H1 (cell line): Measurements from ENCODE around the gene SOCS7. TPM values are rescaled to one million over a fixed set of nuclear protein-coding genes. Genes with fewer than 3 reads are reported as not detected.

Experiments
- CTCF ChIA-PET: fragments of 300-600 bp; sonication (Branson Sonifier 250); formaldehyde crosslinking; loops from one replicate; lab custom pipeline; 2021; ENCODE audit not compliant: partially characterized antibody; lab: Charles Lee
- POLR2A ChIA-PET: fragments of 300-600 bp; sonication (Branson Sonifier 250); formaldehyde crosslinking; loops from one replicate; lab custom pipeline; 2021; ENCODE audit warnings: inconsistent platforms; ENCODE audit not compliant: partially characterized antibody; lab: Charles Lee
- DNase-seq, 2 experiments: peaks; one replicate each; pipeline versions ENCODE4 v3.0.0 to v3.0.0-alpha.2; 2010 to 2022; ENCODE audit warnings: low spot score in 2 of 2, low read depth in 1 of 2, mixed read lengths in 1 of 2
- FAIRE-seq: peaks from 2 replicates; lab custom pipeline; 2011; peaks lifted over from hg19 to GRCh38; lab: Jason Lieb, UNC
- H2AFZ ChIP-seq: 2 replicates; pipeline ENCODE4 v1.8.1; 2012; ENCODE audit warnings: low read length, inconsistent platforms
- H2AK5ac ChIP-seq: 2 replicates; pipeline ENCODE4 v1.6.1; 2013; ENCODE audit warnings: low read depth, low read length
- H2BK120ac ChIP-seq: replicated peaks from 2 replicates; pipeline ENCODE3; 2013; ENCODE audit warnings: low read depth, low read length, inconsistent platforms
- H2BK12ac ChIP-seq: 2 replicates; pipeline ENCODE4 v1.6.1; 2013; ENCODE audit warnings: low read depth, low read length
- H2BK15ac ChIP-seq: 2 replicates; pipeline ENCODE4 v1.6.1; 2013; ENCODE audit warnings: low read length
- H2BK20ac ChIP-seq: 2 replicates; pipeline ENCODE4 v1.6.1; 2013; ENCODE audit warnings: low read length
- H2BK5ac ChIP-seq: 2 replicates; pipeline ENCODE4 v1.6.1; 2013; ENCODE audit warnings: low read depth, low read length
- H3K14ac ChIP-seq: 2 replicates; pipeline ENCODE4 v1.6.1; 2013; ENCODE audit warnings: inconsistent platforms; ENCODE audit not compliant: insufficient read length
- H3K18ac ChIP-seq: 2 replicates; pipeline ENCODE4 v1.6.1; 2013; ENCODE audit warnings: low read length; ENCODE audit errors: extremely low read depth
- H3K23ac ChIP-seq: 2 replicates; pipeline ENCODE4 v1.6.1; 2013; ENCODE audit warnings: inconsistent platforms; ENCODE audit not compliant: insufficient read length
- H3K23me2 ChIP-seq: 2 replicates; pipeline ENCODE4 v1.6.1; 2013; ENCODE audit warnings: low read depth, low read length
- H3K27ac ChIP-seq: 2 replicates; pipeline ENCODE4 v1.6.1; 2011; ENCODE audit warnings: low read depth, low read length, inconsistent platforms
- H3K27me3 ChIP-seq, 4 experiments: replicated peaks in 1 of 4; 1 replicate in 1 of 4; 2 replicates in 3 of 4; pipeline versions ENCODE4 v1.6.1 to v1.8.1; 2011 to 2013; ENCODE audit warnings: low read length in 3 of 4, mild to moderate bottlenecking in 3 of 4, inconsistent platforms in 2 of 4, mixed read lengths in 2 of 4, moderate library complexity in 1 of 4; ENCODE audit not compliant: control insufficient read depth in 3 of 4, insufficient read depth in 3 of 4; ENCODE audit errors: extremely low read depth in 1 of 4
- H3K36me3 ChIP-seq, 4 experiments: 2 replicates each; pipeline versions ENCODE4 v1.6.1 to v1.8.1; 2011 to 2013; ENCODE audit warnings: mild to moderate bottlenecking in 4 of 4, low read length in 3 of 4, moderate library complexity in 2 of 4, control low read depth in 1 of 4, inconsistent platforms in 1 of 4; ENCODE audit not compliant: insufficient read depth in 4 of 4, control insufficient read depth in 2 of 4
- H3K4ac ChIP-seq: replicated peaks from 2 replicates; pipeline ENCODE3; 2013; ENCODE audit warnings: low read length, low read depth, mixed read lengths, inconsistent platforms; ENCODE audit not compliant: insufficient read length
- H3K4me1 ChIP-seq, 4 experiments: replicated peaks in 1 of 4; 1 replicate in 1 of 4; 2 replicates in 3 of 4; pipeline versions ENCODE4 v1.6.1 to v1.8.1; 2011 to 2013; ENCODE audit warnings: low read length in 3 of 4, inconsistent platforms in 2 of 4, mixed read lengths in 1 of 4; ENCODE audit not compliant: insufficient read depth in 4 of 4, control insufficient read depth in 3 of 4
- H3K4me2 ChIP-seq, 2 experiments: 2 replicates each; pipeline versions ENCODE4 v1.6.1 to v1.8.1; 2011 to 2013; ENCODE audit warnings: low read depth in 2 of 2, low read length in 2 of 2, control low read depth in 1 of 2, inconsistent platforms in 1 of 2, mild to moderate bottlenecking in 1 of 2; ENCODE audit not compliant: insufficient read depth in 1 of 2
- H3K4me3 ChIP-seq, 4 experiments: fragments of 200-600, 300-600 bp in 1 of 4; sonication (generic), shearing (Covaris generic), sonication (Bioruptor Twin) in 1 of 4; 2 replicates each; pipeline versions ENCODE4 v1.5.1 to v1.8.1; 2011 to 2016; ENCODE audit warnings: low read length in 4 of 4, low read depth in 3 of 4, control low read depth in 2 of 4, inconsistent platforms in 2 of 4, mild to moderate bottlenecking in 2 of 4, mixed read lengths in 1 of 4, moderate library complexity in 1 of 4; ENCODE audit not compliant: insufficient read depth in 2 of 4; ENCODE audit errors: extremely low read depth in 1 of 4
- H3K56ac ChIP-seq: replicated peaks from 2 replicates; pipeline ENCODE3; 2013; ENCODE audit warnings: low read depth, mild to moderate bottlenecking, mixed read lengths, low read length, inconsistent platforms; ENCODE audit not compliant: insufficient read length
- H3K79me1 ChIP-seq: 2 replicates; pipeline ENCODE4 v1.6.1; 2013; ENCODE audit warnings: low read depth, low read length, control low read depth
- H3K79me2 ChIP-seq, 2 experiments: 2 replicates each; pipeline versions ENCODE4 v1.6.1 to v1.8.1; 2012 to 2013; ENCODE audit warnings: low read length in 2 of 2, mild to moderate bottlenecking in 2 of 2, inconsistent platforms in 1 of 2; ENCODE audit not compliant: insufficient read depth in 2 of 2, control insufficient read depth in 1 of 2
- H3K9ac ChIP-seq, 4 experiments: replicated peaks in 1 of 4; 1 replicate in 1 of 4; 2 replicates in 3 of 4; pipeline versions ENCODE4 v1.6.1 to v1.8.1; 2011 to 2013; ENCODE audit warnings: low read depth in 3 of 4, low read length in 3 of 4, control low read depth in 2 of 4, mild to moderate bottlenecking in 2 of 4, moderate library complexity in 2 of 4, inconsistent platforms in 1 of 4; ENCODE audit errors: extremely low read depth in 1 of 4
- H3K9me3 ChIP-seq, 2 experiments: 2 replicates each; pipeline versions ENCODE4 v1.6.1 to v1.8.1; 2012 to 2013; ENCODE audit warnings: mild to moderate bottlenecking in 2 of 2, moderate library complexity in 2 of 2, control low read depth in 1 of 2, inconsistent platforms in 1 of 2, low read depth in 1 of 2, low read length in 1 of 2, mixed read lengths in 1 of 2; ENCODE audit not compliant: insufficient read depth in 2 of 2
- H4K20me1 ChIP-seq, 2 experiments: replicated peaks in 1 of 2; 2 replicates each; pipeline versions ENCODE3 to v1.8.1; 2011 to 2013; ENCODE audit warnings: inconsistent platforms in 2 of 2, low read length in 2 of 2, mild to moderate bottlenecking in 1 of 2; ENCODE audit not compliant: insufficient read depth in 2 of 2, control insufficient read depth in 1 of 2
- H4K5ac ChIP-seq: 2 replicates; pipeline ENCODE4 v1.6.1; 2013; ENCODE audit warnings: low read length, low read depth, mixed read lengths, inconsistent platforms; ENCODE audit not compliant: insufficient read length
- H4K8ac ChIP-seq: 2 replicates; pipeline ENCODE4 v1.8.0; 2013; ENCODE audit warnings: mild to moderate bottlenecking, moderate library complexity, low read length, inconsistent platforms; ENCODE audit not compliant: insufficient read depth; ENCODE audit errors: extremely low read depth
- H4K91ac ChIP-seq: replicated peaks from 2 replicates; pipeline ENCODE3; 2013; ENCODE audit warnings: low read length, mixed read lengths, inconsistent platforms; ENCODE audit not compliant: insufficient read length
- BACH1 ChIP-seq: IDR thresholded peaks from 2 replicates; pipeline ENCODE4 v1.6.1; 2012; ENCODE audit warnings: low read length, improper control_type of control experiment
- BRCA1 ChIP-seq: IDR thresholded peaks from 2 replicates; pipeline ENCODE4 v1.6.1; 2012; ENCODE audit warnings: low read depth, low read length, improper control_type of control experiment
- CBX8 ChIP-seq: fragments of 300-800, 300-1000 bp; sonication (generic); IDR thresholded peaks from 2 replicates; pipeline ENCODE4 v1.7.1; 2016; ENCODE audit warnings: low read depth, low read length, borderline replicate concordance
- CEBPB ChIP-seq: IDR thresholded peaks from 2 replicates; pipeline ENCODE4 v1.6.1; 2012; ENCODE audit warnings: low read depth, low read length
- CTBP2 ChIP-seq: IDR thresholded peaks from 2 replicates; pipeline ENCODE4 v1.7.0; 2011; ENCODE audit warnings: borderline replicate concordance, mild to moderate bottlenecking, moderate library complexity, mixed read lengths, low read length; ENCODE audit not compliant: insufficient read depth, insufficient read length
- JUN ChIP-seq: IDR thresholded peaks from 2 replicates; pipeline ENCODE4 v1.6.1; 2011; ENCODE audit warnings: low read depth, mild to moderate bottlenecking, improper control_type of control experiment, low read length
- JUND ChIP-seq: IDR thresholded peaks from 2 replicates; pipeline ENCODE4 v1.6.1; 2011; ENCODE audit warnings: mild to moderate bottlenecking, improper control_type of control experiment, low read length
- MAFK ChIP-seq: IDR thresholded peaks from 2 replicates; pipeline ENCODE4 v1.6.1; 2012; ENCODE audit warnings: low read depth, mild to moderate bottlenecking, improper control_type of control experiment, low read length
- POU5F1 ChIP-seq: IDR thresholded peaks from 2 replicates; pipeline ENCODE4 v1.6.1; 2011; ENCODE audit warnings: low read depth, mild to moderate bottlenecking, low read length, moderate library complexity
- RBBP5 ChIP-seq: IDR thresholded peaks from 2 replicates; pipeline ENCODE4 v1.7.1; 2012; ENCODE audit warnings: low read depth, mild to moderate bottlenecking, inconsistent platforms, low read length, moderate library complexity, borderline replicate concordance
- SIRT6 ChIP-seq: IDR thresholded peaks from one replicate; pipeline ENCODE4 v1.7.1; 2012; ENCODE audit warnings: low read length, inconsistent platforms
- SIX5 ChIP-seq: IDR thresholded peaks from 2 replicates; pipeline ENCODE4 v1.6.1; 2011; ENCODE audit warnings: mild to moderate bottlenecking, low read depth, low read length
- SP4 ChIP-seq: IDR thresholded peaks from 2 replicates; pipeline ENCODE4 v1.6.1; 2012; ENCODE audit warnings: low read length, inconsistent platforms
- WGBS, 2 experiments: shearing (Covaris generic) in 1 of 2; methylation state at CpG; one replicate each; pipeline versions ENCODE4 v1.1.6 to v1.1.7; 2013 to 2015; ENCODE audit warnings: low lambda C conversion rate in 2 of 2, mixed read lengths in 2 of 2, inconsistent platforms in 1 of 2, low coverage in 1 of 2, missing lambda C conversion rate in 1 of 2; ENCODE audit not compliant: insufficient replicate concordance in 2 of 2, insufficient coverage in 1 of 2, insufficient read length in 1 of 2; ENCODE audit errors: extremely low coverage in 1 of 2, missing lambda C conversion rate in 1 of 2; 5-methylcytosine and 5-hydroxymethylcytosine counted together
- polyA plus RNA-seq, 7 experiments: library from polyadenylated mRNA; depleted of rRNA in 3 of 7; stranded (reverse) in 5 of 7; unstranded in 2 of 7; fragments of >200 nt in 5 of 7; fragments of 200-250 nt in 2 of 7; gene quantifications; 1 replicate in 5 of 7; 2 replicates in 1 of 7; 4 replicates in 1 of 7; pipeline versions ENCODE4 v1.2.1 to v1.2.3, GENCODE V29; 2011 to 2013; ENCODE audit warnings: missing spikeins in 2 of 7, mixed read lengths in 2 of 7
- total RNA-seq: library from RNA; stranded (reverse); fragmentation: NEBNext Ultra II Directional; extraction: Animal tissue kit (Norgen Biotek cat#: 25700); gene quantifications from 2 replicates; pipeline ENCODE4 v1.2.1, GENCODE V29; 2021

The SOCS7 gene
- total and polyA plus RNA-seq, 2 of the 8 experiments (the other 6 are each of a cell fraction or from before 2014, with no cell fraction given): 13.5 to 26.9 TPM

- no peak within 1 kb of the TSS for H4K91ac ChIP-seq
- 0 out of 2 replicates have a peak within 1 kb of the TSS, but pooled peaks have one; percentile 21 for H2BK20ac ChIP-seq
- H2AK5ac ChIP-seq: peak within 1 kb of the TSS; percentile 32; the same call in 1 of the 2 replicates
- no peaks in the 10 kb centered on the region for H4K20me1 ChIP-seq
- no peak within 1 kb of the TSS for H3K56ac ChIP-seq
- H2BK120ac ChIP-seq: no peak within 1 kb of the TSS
- no peak within 1 kb of the TSS for H3K23ac ChIP-seq
- no peak within 1 kb of the TSS for H3K14ac ChIP-seq
- no peaks in the 10 kb centered on the region for H3K9me3 ChIP-seq
- H3K23me2 ChIP-seq: no peaks in the 10 kb centered on the region
- H3K4me3 ChIP-seq: no peak within 1 kb of the TSS
- no peak within 1 kb of the TSS; the same call in 1 of the 2 replicates for H3K18ac ChIP-seq
- no peak within 1 kb of the TSS for H3K9ac ChIP-seq
- H3K36me3 ChIP-seq: no peaks in the 10 kb centered on the region
- no peak within 1 kb of the TSS for H4K5ac ChIP-seq
- H2BK12ac ChIP-seq: no peak within 1 kb of the TSS
- 80% methylated on average over 12 of the region's 18 CpGs; no CpG with 5 or more reads in 1 of the 2 experiments for WGBS, 2 experiments
- 0 out of 2 replicates have a peak within 1 kb of the TSS, but pooled peaks have one; percentile 46 for H2BK15ac ChIP-seq
- H3K4me2 ChIP-seq: no peak within 1 kb of the TSS
- peak within 1 kb of the TSS; percentile 8; the same call in 1 of the 2 replicates for H4K8ac ChIP-seq
- FAIRE-seq (no peak), DNase-seq (no peak)
- ChIA-PET POLR2A (interaction anchor here (0.7 to 1.7 kb wide), 7 partner anchors 8 to 74 kb away, joined by 3 to 5 read pairs (median 3); no protein-coding TSS in a partner anchor), CTCF (interaction anchor here (0.9 to 25.7 kb wide), 7 partner anchors 9 to 100 kb away, joined by 3 to 400 read pairs (median 3); partner anchors contain the start of gene ARHGAP23)
- no peak within 1 kb of the TSS for H2AFZ ChIP-seq
- H3K4me1 ChIP-seq: peaks cover 0 to 9% (median 3%) of the 10 kb centered on the region in 4 experiments; a peak in 3 of 7 replicates
- no peak within 1 kb of the TSS for H2BK5ac ChIP-seq
- H3K27me3 ChIP-seq: no peaks in the 10 kb centered on the region
- H3K27ac ChIP-seq: no peak within 1 kb of the TSS
- no peaks in the 10 kb centered on the region for H3K79me1 ChIP-seq
- no peak within 1 kb of the TSS for H3K4ac ChIP-seq
- H3K79me2 ChIP-seq: no peaks in the 10 kb centered on the region
- TF ChIP-seq CTBP2 (no peak), CEBPB (no peak), CBX8 (no peak), JUN (no peak), SP4 (no peak), BRCA1 (no peak), SIRT6 (no peak), JUND (no peak), MAFK (no peak), BACH1 (no peak), RBBP5 (no peak), POU5F1 (no peak), SIX5 (no peak)
Measured at GRCh38 chr17:38343608-38344419, 7.8 kb upstream of the SOCS7 start, which contains the start of gene GPR179. Gene GPR179 (minus strand): TSS chr17:38343956. CDS start chr17:38343789, 167 bp downstream.
